ENCODE data around the gene CACNA1C.

The CACNA1C gene

DNA sequence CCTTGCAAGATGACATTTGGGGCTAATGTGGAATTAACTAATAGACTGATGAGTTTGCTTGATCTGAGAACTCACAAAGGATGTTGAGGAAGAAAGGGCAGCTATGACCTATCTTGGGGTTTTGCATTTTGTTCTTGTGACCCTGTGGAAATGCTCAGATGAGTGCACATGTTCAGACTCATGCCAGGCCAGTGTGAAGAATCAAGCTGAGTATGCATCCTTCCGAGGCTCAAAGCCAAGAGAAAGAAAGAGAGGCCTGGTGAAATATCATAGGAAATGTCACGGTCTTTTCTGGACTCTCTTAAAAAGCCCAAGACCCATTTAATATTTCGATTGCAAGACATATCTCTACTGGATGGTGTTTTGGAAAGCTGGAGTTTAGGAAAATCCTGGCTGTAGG is 96.3 kb downstream of the CACNA1C start:
- Histone ChIP-seq H3K27me3 (ENCODE audit: low read depth, low read length) (no peaks in the 10 kb centered on the region), H3K4me3 (ENCODE audit: low read depth in 1 of 2, low read length in 2 of 2) (no peak overlapping the region), H3K27ac (ENCODE audit: low read length) (no peak overlapping the region), H3K4me1 (ENCODE audit: control insufficient read depth in 1 of 2, insufficient read depth in 2 of 2, low read length in 2 of 2) (peaks cover 0 to 48% of the 10 kb centered on the region in 2 donors), H3K9me3 (ENCODE audit: control insufficient read depth in 1 of 2, low read length in 2 of 2) (no peaks in the 10 kb centered on the region), H3K36me3 (ENCODE audit: control insufficient read depth in 1 of 2, insufficient read depth in 2 of 2, low read length in 2 of 2) (no peaks in the 10 kb centered on the region)

DNA sequence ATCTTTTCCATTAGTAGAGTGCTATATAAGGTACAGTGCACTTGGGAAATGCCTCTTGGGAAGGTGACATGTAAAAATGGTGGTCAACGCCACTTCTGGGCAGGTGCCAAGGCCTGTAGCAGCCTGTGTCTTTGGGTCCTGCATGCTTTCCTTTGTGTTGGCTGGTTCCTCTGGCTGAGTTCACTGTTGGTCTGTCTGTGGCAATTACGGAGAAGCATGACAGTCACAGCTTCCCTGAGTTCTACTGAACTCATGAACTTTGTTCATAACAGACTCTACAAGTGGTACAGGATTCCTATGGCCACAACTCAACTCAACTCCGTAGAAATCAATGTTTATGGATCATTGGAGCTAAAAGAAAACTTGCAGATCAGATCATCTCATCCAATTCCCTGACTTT is 98.0 kb downstream of the CACNA1C start:
- Histone ChIP-seq H3K27me3 (ENCODE audit: low read depth, low read length) (no peaks in the 10 kb centered on the region), H3K36me3 (ENCODE audit: control insufficient read depth in 1 of 2, insufficient read depth in 2 of 2, low read length in 2 of 2) (no peaks in the 10 kb centered on the region), H3K4me3 (ENCODE audit: low read depth in 1 of 2, low read length in 2 of 2) (no peak overlapping the region), H3K4me1 (ENCODE audit: control insufficient read depth in 1 of 2, insufficient read depth in 2 of 2, low read length in 2 of 2) (peaks cover 0 to 55% of the 10 kb centered on the region in 2 donors), H3K27ac (ENCODE audit: low read length) (no peak overlapping the region), H3K9me3 (ENCODE audit: control insufficient read depth in 1 of 2, low read length in 2 of 2) (no peaks in the 10 kb centered on the region)

DNA sequence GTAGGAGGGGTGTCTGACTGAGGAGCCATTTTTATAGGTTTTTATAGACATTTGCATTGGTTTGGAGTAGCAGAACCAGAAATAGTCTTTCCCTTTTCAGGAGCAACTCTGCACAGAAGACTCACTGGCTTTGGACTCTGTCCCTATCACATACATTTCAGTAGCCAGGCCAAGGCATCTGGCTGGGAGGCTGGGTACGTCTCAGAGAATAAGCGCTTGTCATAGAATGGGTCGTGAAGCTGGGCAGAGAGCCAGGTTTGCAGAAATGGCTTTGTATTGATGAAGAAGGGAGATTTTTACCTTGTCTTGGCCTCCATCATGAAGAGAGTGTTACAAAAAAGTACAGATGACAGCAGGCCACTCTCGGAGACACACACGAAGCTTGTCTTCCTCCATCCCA is 98.6 kb downstream of the CACNA1C start:
- Histone ChIP-seq H3K4me3 (ENCODE audit: low read depth in 1 of 2, low read length in 2 of 2) (no peak overlapping the region), H3K4me1 (ENCODE audit: control insufficient read depth in 1 of 2, insufficient read depth in 2 of 2, low read length in 2 of 2) (peaks cover 0 to 53% of the 10 kb centered on the region in 2 donors), H3K27ac (ENCODE audit: low read length) (no peak overlapping the region), H3K9me3 (ENCODE audit: control insufficient read depth in 1 of 2, low read length in 2 of 2) (no peaks in the 10 kb centered on the region), H3K36me3 (ENCODE audit: control insufficient read depth in 1 of 2, insufficient read depth in 2 of 2, low read length in 2 of 2) (no peaks in the 10 kb centered on the region), H3K27me3 (ENCODE audit: low read depth, low read length) (no peaks in the 10 kb centered on the region)

DNA sequence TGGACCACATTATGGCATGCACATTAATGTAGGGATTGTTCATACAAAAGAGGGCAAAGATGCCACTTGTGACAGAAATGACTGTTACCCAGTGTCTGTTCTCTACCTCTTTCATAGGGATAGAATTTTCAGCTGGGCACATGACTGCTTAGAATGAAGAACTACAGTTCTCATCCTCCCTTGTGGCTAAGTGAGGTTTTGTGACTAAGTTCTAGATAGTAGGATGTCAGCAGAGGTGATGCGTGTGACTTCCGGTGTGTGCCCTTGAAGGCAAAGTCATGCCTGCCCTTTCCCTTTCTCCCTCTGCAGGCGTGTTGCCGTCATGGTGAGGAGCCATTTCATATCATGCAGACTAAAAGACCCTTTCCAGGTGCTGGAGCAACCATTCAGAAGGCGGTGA is 99.3 kb downstream of the CACNA1C start:
- H3K27ac ChIP-seq (ENCODE audit: low read length): no peak overlapping the region
- no peaks in the 10 kb centered on the region for H3K9me3 ChIP-seq (ENCODE audit: control insufficient read depth in 1 of 2, low read length in 2 of 2)
- no peak overlapping the region for H3K4me3 ChIP-seq (ENCODE audit: low read depth in 1 of 2, low read length in 2 of 2)
- peaks cover 0 to 46% of the 10 kb centered on the region in 2 donors for H3K4me1 ChIP-seq (ENCODE audit: control insufficient read depth in 1 of 2, insufficient read depth in 2 of 2, low read length in 2 of 2)
- no peaks in the 10 kb centered on the region for H3K36me3 ChIP-seq (ENCODE audit: control insufficient read depth in 1 of 2, insufficient read depth in 2 of 2, low read length in 2 of 2)
- H3K27me3 ChIP-seq (ENCODE audit: low read depth, low read length): no peaks in the 10 kb centered on the region

DNA sequence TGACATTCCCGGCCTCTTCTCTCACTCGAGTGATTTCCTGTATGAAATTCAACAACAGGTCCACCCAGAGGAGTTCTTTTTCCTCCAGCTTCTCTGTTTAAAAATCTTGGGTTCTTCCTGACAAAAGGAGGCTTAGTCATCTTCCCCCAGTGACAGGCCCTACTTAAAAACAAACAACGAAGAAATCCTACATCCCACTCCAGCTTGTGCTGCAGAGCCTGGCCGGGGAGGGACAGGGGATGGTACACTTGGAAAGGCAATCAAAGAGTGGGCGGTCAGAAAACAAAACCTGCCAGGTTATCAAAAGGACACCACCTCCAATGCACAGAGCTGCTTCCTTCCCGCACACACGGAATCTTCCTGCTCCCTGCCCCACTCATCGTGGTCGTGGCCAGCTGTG is 101.3 kb downstream of the CACNA1C start:
- Histone ChIP-seq H3K9me3 (ENCODE audit: control insufficient read depth in 1 of 2, low read length in 2 of 2) (no peaks in the 10 kb centered on the region), H3K36me3 (ENCODE audit: control insufficient read depth in 1 of 2, insufficient read depth in 2 of 2, low read length in 2 of 2) (no peaks in the 10 kb centered on the region), H3K27ac (ENCODE audit: low read length) (peak overlapping the region; percentile 16), H3K4me3 (ENCODE audit: low read depth in 1 of 2, low read length in 2 of 2) (no peak overlapping the region), H3K27me3 (ENCODE audit: low read depth, low read length) (no peaks in the 10 kb centered on the region), H3K4me1 (ENCODE audit: control insufficient read depth in 1 of 2, insufficient read depth in 2 of 2, low read length in 2 of 2) (peaks cover 0 to 38% of the 10 kb centered on the region in 2 donors)

DNA sequence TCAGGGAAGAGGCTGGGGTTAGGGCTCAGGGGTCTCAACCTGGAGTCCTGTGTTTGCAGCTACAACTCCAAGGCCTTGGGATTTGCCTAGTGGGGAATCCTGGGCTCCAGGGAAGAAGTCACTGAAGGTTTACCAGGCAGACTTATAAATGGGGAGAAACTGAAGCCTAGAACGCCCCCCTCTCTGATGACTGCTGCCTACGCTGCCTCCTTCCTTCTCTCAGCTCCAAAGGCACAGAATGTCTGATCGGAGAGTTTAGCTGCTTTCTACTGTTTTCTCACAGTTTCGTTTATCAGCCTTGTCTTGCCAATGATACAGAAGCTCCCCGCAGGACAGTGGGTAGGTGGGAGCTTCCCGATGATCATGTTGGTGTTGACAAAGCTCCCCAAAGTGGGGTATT is 101.7 kb downstream of the CACNA1C start:
- Histone ChIP-seq H3K27ac (ENCODE audit: low read length) (no peak overlapping the region), H3K9me3 (ENCODE audit: control insufficient read depth in 1 of 2, low read length in 2 of 2) (no peaks in the 10 kb centered on the region), H3K4me1 (ENCODE audit: control insufficient read depth in 1 of 2, insufficient read depth in 2 of 2, low read length in 2 of 2) (peaks cover 0 to 38% of the 10 kb centered on the region in 2 donors), H3K36me3 (ENCODE audit: control insufficient read depth in 1 of 2, insufficient read depth in 2 of 2, low read length in 2 of 2) (no peaks in the 10 kb centered on the region), H3K4me3 (ENCODE audit: low read depth in 1 of 2, low read length in 2 of 2) (no peak overlapping the region), H3K27me3 (ENCODE audit: low read depth, low read length) (no peaks in the 10 kb centered on the region)

DNA sequence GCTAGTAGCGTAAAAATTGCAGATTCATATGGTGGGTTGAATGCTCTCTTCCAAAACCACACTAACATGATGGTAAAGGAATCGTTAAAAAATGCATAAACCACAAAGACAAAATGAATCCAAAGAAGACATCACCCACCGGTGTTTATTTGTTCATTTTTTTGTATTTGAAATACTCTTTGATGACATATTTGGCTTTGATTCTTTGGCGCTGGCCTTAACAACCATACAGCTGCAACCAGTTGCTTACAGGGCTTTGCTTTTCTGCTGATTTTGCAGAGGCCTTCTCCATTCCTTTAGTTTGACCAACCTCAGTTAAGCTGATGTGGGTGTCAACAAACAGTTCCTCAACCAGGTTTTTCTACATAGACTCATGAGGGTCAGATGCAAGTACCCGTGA is 103.5 kb downstream of the CACNA1C start:
- H3K4me3 ChIP-seq (ENCODE audit: low read depth in 1 of 2, low read length in 2 of 2): no peak overlapping the region
- peaks cover 0 to 39% of the 10 kb centered on the region in 2 donors for H3K4me1 ChIP-seq (ENCODE audit: control insufficient read depth in 1 of 2, insufficient read depth in 2 of 2, low read length in 2 of 2)
- no peaks in the 10 kb centered on the region for H3K9me3 ChIP-seq (ENCODE audit: control insufficient read depth in 1 of 2, low read length in 2 of 2)
- H3K36me3 ChIP-seq (ENCODE audit: control insufficient read depth in 1 of 2, insufficient read depth in 2 of 2, low read length in 2 of 2): no peaks in the 10 kb centered on the region
- no peak overlapping the region for H3K27ac ChIP-seq (ENCODE audit: low read length)
- H3K27me3 ChIP-seq (ENCODE audit: low read depth, low read length): no peaks in the 10 kb centered on the region

DNA sequence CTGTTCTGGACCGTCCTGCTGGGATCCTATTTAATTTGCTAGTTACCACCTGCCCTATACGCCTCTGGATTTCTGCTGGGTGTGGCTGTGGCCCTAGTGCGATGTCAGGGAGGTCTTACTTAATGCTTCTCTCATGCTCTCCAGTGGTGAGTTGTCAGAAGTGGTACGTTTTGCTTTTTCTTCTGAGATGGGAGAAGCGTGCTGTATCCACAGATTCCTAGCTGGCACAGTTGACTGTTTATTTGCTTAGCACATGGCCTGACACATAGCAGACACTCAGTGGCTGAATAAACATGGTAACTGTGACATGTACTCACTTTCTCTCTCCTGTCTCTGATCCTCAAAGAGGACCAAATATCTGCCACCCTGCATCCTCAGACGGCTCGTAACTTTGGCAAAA is 107.3 kb downstream of the CACNA1C start:
- H3K27ac ChIP-seq (ENCODE audit: low read length): no peak overlapping the region
- no peak overlapping the region for H3K4me3 ChIP-seq (ENCODE audit: low read depth in 1 of 2, low read length in 2 of 2)
- no peaks in the 10 kb centered on the region for H3K27me3 ChIP-seq (ENCODE audit: low read depth, low read length)
- H3K36me3 ChIP-seq (ENCODE audit: control insufficient read depth in 1 of 2, insufficient read depth in 2 of 2, low read length in 2 of 2): no peaks in the 10 kb centered on the region
- H3K4me1 ChIP-seq (ENCODE audit: control insufficient read depth in 1 of 2, insufficient read depth in 2 of 2, low read length in 2 of 2): peaks cover 14 to 28% of the 10 kb centered on the region in 2 donors
- H3K9me3 ChIP-seq (ENCODE audit: control insufficient read depth in 1 of 2, low read length in 2 of 2): no peaks in the 10 kb centered on the region

DNA sequence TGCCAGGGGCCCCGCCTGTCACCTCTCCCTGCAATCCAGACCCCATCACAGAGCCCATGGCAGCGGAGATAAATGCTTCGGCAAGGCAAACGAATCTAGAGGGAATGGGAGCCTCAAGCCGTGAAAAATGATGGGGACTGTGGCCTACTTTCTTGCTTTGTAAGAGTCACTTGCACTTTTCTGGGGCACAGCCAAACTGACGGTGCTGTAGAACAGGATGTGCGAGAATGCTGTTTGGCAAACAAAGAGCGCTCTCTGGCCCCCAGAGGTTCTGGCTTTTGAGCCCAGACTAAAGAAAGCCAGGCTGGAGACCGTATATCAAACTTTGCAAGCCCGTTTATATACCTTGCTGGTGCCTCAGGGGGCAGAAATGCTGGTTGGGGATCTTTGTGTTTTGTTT is 108.7 kb downstream of the CACNA1C start:
- Histone ChIP-seq H3K36me3 (ENCODE audit: control insufficient read depth in 1 of 2, insufficient read depth in 2 of 2, low read length in 2 of 2) (no peaks in the 10 kb centered on the region), H3K4me3 (ENCODE audit: low read depth in 1 of 2, low read length in 2 of 2) (peak overlapping the region in 1 of 2 donors; percentile 12), H3K9me3 (ENCODE audit: control insufficient read depth in 1 of 2, low read length in 2 of 2) (no peaks in the 10 kb centered on the region), H3K27ac (ENCODE audit: low read length) (no peak overlapping the region), H3K4me1 (ENCODE audit: control insufficient read depth in 1 of 2, insufficient read depth in 2 of 2, low read length in 2 of 2) (peaks cover 14 to 28% of the 10 kb centered on the region in 2 donors), H3K27me3 (ENCODE audit: low read depth, low read length) (no peaks in the 10 kb centered on the region)

DNA sequence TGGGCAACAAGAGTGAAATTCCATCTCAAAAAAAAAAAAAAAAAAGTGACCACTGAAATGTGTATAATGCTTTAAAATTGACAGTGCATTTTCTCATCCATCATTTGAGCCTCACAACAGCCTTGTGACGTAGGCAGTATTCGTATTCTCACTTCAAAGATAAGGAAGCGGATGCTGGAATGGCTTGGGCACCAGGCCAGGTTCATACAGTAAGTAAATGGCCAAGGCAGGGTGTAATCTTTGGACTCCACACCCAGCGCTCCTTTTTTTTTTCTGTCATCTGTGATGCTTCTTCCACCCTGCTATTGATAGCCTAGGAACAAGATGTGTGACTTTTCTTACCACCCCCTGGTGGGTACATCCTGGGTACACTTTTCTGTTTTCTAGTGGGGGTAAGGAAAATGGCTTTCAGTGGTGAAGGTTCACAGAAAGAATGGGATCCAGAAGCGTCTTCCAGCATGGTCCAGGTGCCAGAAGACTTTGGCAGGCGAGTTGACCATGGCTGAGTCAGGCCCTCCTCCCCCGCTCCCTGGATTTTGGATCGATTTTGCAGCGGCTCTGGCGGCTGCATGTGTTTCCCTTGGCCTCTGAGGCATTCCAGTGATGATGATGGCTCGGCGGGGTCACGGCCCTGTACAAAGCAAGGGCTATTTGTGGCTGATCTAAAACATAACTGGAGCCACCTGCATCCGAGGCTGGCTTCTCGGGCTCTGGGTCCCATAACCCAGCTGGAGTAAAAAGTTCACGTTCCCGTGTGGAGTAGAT is 110.6 kb downstream of the CACNA1C start:
- H3K4me3 ChIP-seq (ENCODE audit: low read depth in 1 of 2, low read length in 2 of 2): no peak overlapping the region
- peaks cover 14 to 28% of the 10 kb centered on the region in 2 donors for H3K4me1 ChIP-seq (ENCODE audit: control insufficient read depth in 1 of 2, insufficient read depth in 2 of 2, low read length in 2 of 2)
- H3K9me3 ChIP-seq (ENCODE audit: control insufficient read depth in 1 of 2, low read length in 2 of 2): peaks cover 0 to 7% of the 10 kb centered on the region in 2 donors
- no peaks in the 10 kb centered on the region for H3K27me3 ChIP-seq (ENCODE audit: low read depth, low read length)
- no peaks in the 10 kb centered on the region for H3K36me3 ChIP-seq (ENCODE audit: control insufficient read depth in 1 of 2, insufficient read depth in 2 of 2, low read length in 2 of 2)
- H3K27ac ChIP-seq (ENCODE audit: low read length): peak overlapping the region; percentile 67

DNA sequence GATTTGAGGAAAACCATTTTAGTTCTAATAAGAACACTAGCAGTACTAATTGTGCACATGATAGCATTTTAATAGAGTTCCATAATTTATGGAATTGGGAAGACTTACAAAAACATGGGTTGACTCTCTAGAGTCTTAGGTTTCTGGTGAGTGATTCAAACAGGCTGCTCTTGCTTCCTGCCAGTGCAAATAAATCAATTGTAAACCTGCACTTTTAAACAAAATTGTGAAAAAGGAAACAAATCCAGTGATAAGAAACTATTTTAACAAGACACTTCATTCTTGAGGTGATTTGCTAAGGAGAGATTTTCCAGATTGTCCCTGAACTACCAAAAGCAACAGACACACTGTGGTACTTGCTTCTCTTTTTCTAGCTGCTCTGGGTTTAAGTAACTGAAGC is 112.2 kb downstream of the CACNA1C start:
- no peaks in the 10 kb centered on the region for H3K27me3 ChIP-seq (ENCODE audit: low read depth, low read length)
- H3K27ac ChIP-seq (ENCODE audit: low read length): no peak overlapping the region
- H3K4me1 ChIP-seq (ENCODE audit: control insufficient read depth in 1 of 2, insufficient read depth in 2 of 2, low read length in 2 of 2): peaks cover 14 to 22% of the 10 kb centered on the region in 2 donors
- H3K36me3 ChIP-seq (ENCODE audit: control insufficient read depth in 1 of 2, insufficient read depth in 2 of 2, low read length in 2 of 2): no peaks in the 10 kb centered on the region
- H3K9me3 ChIP-seq (ENCODE audit: control insufficient read depth in 1 of 2, low read length in 2 of 2): peaks cover 0 to 7% of the 10 kb centered on the region in 2 donors
- H3K4me3 ChIP-seq (ENCODE audit: low read depth in 1 of 2, low read length in 2 of 2): no peak overlapping the region

DNA sequence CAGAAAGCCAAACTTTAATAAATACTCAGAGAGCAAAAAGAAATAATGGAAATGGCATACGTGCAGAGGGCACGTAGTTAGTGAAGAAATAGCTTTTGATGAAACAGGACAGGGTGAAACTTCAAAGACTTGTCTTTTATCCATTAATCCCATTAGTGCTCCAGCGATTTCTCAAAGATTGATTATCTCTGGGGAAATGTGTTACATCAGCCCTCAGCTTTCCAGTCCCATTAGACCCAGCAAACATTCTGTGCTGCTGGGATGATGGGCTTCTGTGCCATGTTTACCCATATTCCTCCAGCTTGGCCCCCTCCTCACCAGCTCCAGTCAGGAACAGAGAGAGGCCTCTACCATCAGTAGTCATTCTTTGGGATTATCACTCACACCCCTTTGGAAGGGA is 113.1 kb downstream of the CACNA1C start:
- Histone ChIP-seq H3K9me3 (ENCODE audit: control insufficient read depth in 1 of 2, low read length in 2 of 2) (peaks cover 0 to 7% of the 10 kb centered on the region in 2 donors), H3K4me3 (ENCODE audit: low read depth in 1 of 2, low read length in 2 of 2) (no peak overlapping the region), H3K4me1 (ENCODE audit: control insufficient read depth in 1 of 2, insufficient read depth in 2 of 2, low read length in 2 of 2) (peaks cover 14 to 15% of the 10 kb centered on the region in 2 donors), H3K27me3 (ENCODE audit: low read depth, low read length) (no peaks in the 10 kb centered on the region), H3K27ac (ENCODE audit: low read length) (no peak overlapping the region), H3K36me3 (ENCODE audit: control insufficient read depth in 1 of 2, insufficient read depth in 2 of 2, low read length in 2 of 2) (no peaks in the 10 kb centered on the region)

Data from muscle layer of duodenum (tissue), 2 donors.